Measurements from ENCODE around the gene CD14.

The CD14 gene

GRCh38 chr5:140635291-140636257 lies 2.6 kb upstream of the CD14 start:
- POLR2A ChIA-PET, result interaction anchor here (0.6 kb wide), 1 partner anchor 122 kb away, joined by 4 read pairs; no protein-coding TSS in a partner anchor
- TF ChIP-seq CTCF (IDR thresholded peaks at IDR 0.05; ENCODE audit: control extremely low read depth, extremely low read depth, low read depth, missing control alignments), result no peak
- DNase-seq (ENCODE audit: extremely low spot score), result no peak
- CTCF ChIA-PET, result interaction anchor here (0.6 to 2.9 kb wide), 33 partner anchors 8 to 287 kb away, joined by 3 to 27 read pairs (median 4); partner anchors contain the start of genes ANKHD1, APBB3, EIF4EBP3 and HARS1

- DNase-seq (ENCODE audit: extremely low spot score), result no peak
- no peak for TF ChIP-seq CTCF (IDR thresholded peaks at IDR 0.05; ENCODE audit: control extremely low read depth, extremely low read depth, low read depth, missing control alignments)
- POLR2A ChIA-PET, result no interaction called here
- CTCF ChIA-PET, result interaction anchor here (0.7 to 2.9 kb wide), 16 partner anchors 9 to 288 kb away, joined by 3 to 27 read pairs (median 6); partner anchors contain the start of genes HBEGF, IK, NDUFA2 and SRA1
Measured at GRCh38 chr5:140634103-140634502, 1.1 kb upstream of the CD14 start.

- no peak for TF ChIP-seq CTCF (IDR thresholded peaks at IDR 0.05; ENCODE audit: control extremely low read depth, extremely low read depth, low read depth, missing control alignments)
- CTCF ChIA-PET, result interaction anchor here (0.7 to 2.8 kb wide), 5 partner anchors 9 to 282 kb away, joined by 4 to 10 read pairs (median 6); no protein-coding TSS in a partner anchor
- DNase-seq (ENCODE audit: extremely low spot score), result no peak
- POLR2A ChIA-PET, result interaction anchor here (0.8 kb wide), 1 partner anchor 14 kb away, joined by 3 read pairs; the partner anchor contains the start of genes IK and NDUFA2
Measured at GRCh38 chr5:140633501-140633900, 526 bp upstream of the CD14 start.

- POLR2A ChIA-PET, result interaction anchor here (0.8 kb wide), 1 partner anchor 15 kb away, joined by 3 read pairs; the partner anchor contains the start of genes IK and NDUFA2
- peak; percentile 60 for DNase-seq (ENCODE audit: extremely low spot score)
Measured at GRCh38 chr5:140632366-140633020, 482 bp downstream of the CD14 start.

GRCh38 chr5:140631831-140632365 lies 1.1 kb downstream of the CD14 start:
- ChIA-PET POLR2A (no interaction called here), CTCF (interaction anchor here (1.1 to 2.1 kb wide), 4 partner anchors 8 to 280 kb away, joined by 3 to 8 read pairs (median 4); partner anchors contain the start of gene TMCO6)
- no peak for TF ChIP-seq CTCF (IDR thresholded peaks at IDR 0.05; ENCODE audit: control extremely low read depth, extremely low read depth, low read depth, missing control alignments)
- DNase-seq (ENCODE audit: extremely low spot score), result peak; percentile 35

More at GRCh38 chr5:140632366-140633020, 482 bp downstream of the CD14 start:
- CTCF ChIA-PET, result interaction anchor here (1.2 to 2.1 kb wide), 3 partner anchors 64 to 281 kb away, joined by 4 to 8 read pairs (median 6); no protein-coding TSS in a partner anchor
- TF ChIP-seq CTCF (IDR thresholded peaks at IDR 0.05; ENCODE audit: control extremely low read depth, extremely low read depth, low read depth, missing control alignments), result no peak

- ChIA-PET POLR2A (no interaction called here), CTCF (interaction anchor here (0.7 to 1.2 kb wide), 4 partner anchors 9 to 259 kb away, joined by 3 read pairs; partner anchors contain the start of gene TMCO6)
- no peak for DNase-seq (ENCODE audit: extremely low spot score)
Measured at GRCh38 chr5:140631036-140631417, 1.9 kb downstream of the CD14 start.

More at GRCh38 chr5:140631036-140631417, 1.9 kb downstream of the CD14 start:
- TF ChIP-seq CTCF (IDR thresholded peaks at IDR 0.05; ENCODE audit: control extremely low read depth, extremely low read depth, low read depth, missing control alignments), result no peak
